Activated naive CD8-positive, alpha-beta T cell treated with anti-CD3 and anti-CD28 coated beads for 36 hours (primary cell): ENCODE results near the gene IMMP2L. TPM values are rescaled to one million over a fixed set of nuclear protein-coding genes. Genes with fewer than 3 reads are reported as not detected.

Experiments used
- DNase-seq: peaks from one replicate; pipeline ENCODE4 v3.0.0; 2021
- H3K27ac Mint-ChIP-seq: one replicate; pipeline ENCODE4 v1.8.0; 2022; ENCODE audit warnings: mild to moderate bottlenecking, moderate library complexity, mixed read lengths
- H3K27me3 Mint-ChIP-seq: one replicate; pipeline ENCODE4 v1.8.0; 2022; ENCODE audit warnings: mild to moderate bottlenecking, mixed read lengths
- H3K36me3 Mint-ChIP-seq: one replicate; pipeline ENCODE4 v1.8.0; 2021; ENCODE audit warnings: mild to moderate bottlenecking, mixed read lengths
- H3K4me1 Mint-ChIP-seq: one replicate; pipeline ENCODE4 v1.8.0; 2021; ENCODE audit warnings: mixed read lengths
- H3K4me3 Mint-ChIP-seq: one replicate; pipeline ENCODE4 v1.8.0; 2022; ENCODE audit warnings: mild to moderate bottlenecking, moderate library complexity, mixed read lengths
- H3K9me3 Mint-ChIP-seq: one replicate; pipeline ENCODE4 v1.8.0; 2022; ENCODE audit warnings: mixed read lengths
- total RNA-seq, 2 experiments: library from RNA; stranded (reverse); gene quantifications; one replicate each; pipeline ENCODE4 v1.2.3, GENCODE V29; 2021

Gene IMMP2L
- total RNA-seq, 2 experiments from 2014 or later, result 18.5 to 20.9 TPM

DNA sequence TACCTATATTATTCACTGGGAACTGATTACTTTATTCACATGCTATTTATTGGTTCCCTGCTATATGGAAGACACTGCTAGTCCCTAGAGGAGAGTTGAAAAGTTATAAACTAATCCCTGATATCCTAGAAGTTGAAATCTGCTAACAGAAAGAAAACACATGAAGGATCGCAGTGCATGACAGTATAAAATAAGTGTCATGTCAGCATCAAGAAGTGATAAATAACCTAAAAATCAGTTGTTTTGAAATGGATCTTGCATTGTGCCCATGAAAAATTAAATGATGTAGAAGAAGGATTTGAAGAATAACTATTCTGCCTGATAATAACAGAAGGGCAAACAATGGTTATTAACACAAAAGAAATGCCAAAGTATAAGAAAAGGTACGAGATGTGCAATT, 764.6 kb downstream of the IMMP2L start:
- no peak for DNase-seq
- Mint-ChIP-seq H3K9me3 (no peaks in the 10 kb centered on the region), H3K27me3 (no peaks in the 10 kb centered on the region), H3K27ac (no peak overlapping the region), H3K36me3 (no peaks in the 10 kb centered on the region), H3K4me3 (no peak overlapping the region), H3K4me1 (peaks cover 8% of the 10 kb centered on the region)

DNA sequence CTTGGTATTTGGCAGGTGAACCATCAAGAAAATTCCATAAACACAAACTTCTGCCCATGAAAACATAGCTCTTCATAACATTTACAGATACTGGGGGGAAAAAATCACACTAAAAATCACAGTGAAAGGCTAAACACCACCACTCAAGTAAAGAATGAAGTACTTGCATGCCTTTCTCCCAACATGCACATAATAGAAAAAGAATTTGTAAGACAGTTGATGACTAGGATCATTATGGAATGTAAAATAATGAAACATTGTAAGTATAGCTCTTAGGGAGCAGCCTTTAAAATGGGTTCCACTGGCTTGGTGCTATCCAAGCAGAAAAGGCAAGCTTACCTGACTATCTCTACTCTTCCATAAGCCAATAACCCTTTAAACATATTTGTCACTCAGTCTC, 771.3 kb downstream of the IMMP2L start:
- H3K4me3 Mint-ChIP-seq, result no peak overlapping the region
- H3K27ac Mint-ChIP-seq, result no peak overlapping the region
- no peaks in the 10 kb centered on the region for H3K36me3 Mint-ChIP-seq
- no peaks in the 10 kb centered on the region for H3K4me1 Mint-ChIP-seq
- H3K9me3 Mint-ChIP-seq, result no peaks in the 10 kb centered on the region
- H3K27me3 Mint-ChIP-seq, result no peaks in the 10 kb centered on the region
- DNase-seq, result no peak

DNA sequence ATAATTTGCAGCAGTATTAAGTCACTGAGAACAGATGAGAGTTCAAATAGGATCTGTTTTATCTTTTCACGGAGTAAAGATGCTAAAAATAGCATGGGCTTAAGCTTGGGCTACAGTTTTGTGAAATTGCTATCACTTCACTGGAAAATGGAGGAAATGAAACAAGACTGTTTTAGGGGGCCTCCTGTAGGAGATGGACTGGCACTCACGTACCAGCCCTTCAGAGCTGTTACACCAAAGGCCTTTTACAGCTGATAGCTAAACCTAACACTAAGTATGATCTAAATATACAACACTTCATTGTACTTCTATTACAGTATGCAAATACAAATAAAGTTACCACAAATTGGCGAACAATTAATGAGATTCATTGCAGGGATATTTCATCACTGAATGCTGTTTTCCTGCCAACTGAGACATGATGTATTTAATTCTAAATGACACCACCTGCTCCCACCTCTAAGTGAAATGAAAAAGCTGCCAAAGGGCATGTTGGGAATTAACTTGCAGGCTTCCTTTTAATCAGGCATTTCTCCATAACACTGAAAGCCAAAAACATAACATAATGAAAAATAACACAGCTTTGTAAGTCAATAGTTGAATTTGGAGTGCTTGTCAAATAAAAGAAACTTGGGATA, 775.8 kb downstream of the IMMP2L start:
- Mint-ChIP-seq H3K4me3 (no peak overlapping the region), H3K4me1 (no peaks in the 10 kb centered on the region), H3K9me3 (no peaks in the 10 kb centered on the region), H3K27ac (no peak overlapping the region), H3K36me3 (no peaks in the 10 kb centered on the region), H3K27me3 (no peaks in the 10 kb centered on the region)
- DNase-seq, result no peak

DNA sequence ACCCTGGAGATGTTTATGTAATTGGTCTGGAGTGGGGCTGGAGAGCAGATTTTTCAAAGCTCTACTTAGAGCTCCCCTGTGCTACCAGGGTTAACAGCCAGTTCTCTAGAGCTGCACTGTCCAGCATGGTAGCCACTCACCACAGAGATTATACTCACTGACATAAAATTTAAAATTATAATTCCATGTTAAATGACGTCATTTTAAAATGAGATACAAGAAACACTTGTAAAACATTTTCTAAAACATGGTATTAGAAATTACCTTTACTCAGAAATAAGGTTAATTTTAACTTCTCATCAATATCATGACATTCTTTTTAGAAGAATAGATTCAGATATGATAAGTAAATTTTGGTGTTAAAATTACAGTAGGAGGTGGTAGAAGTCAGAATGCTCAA, 777.5 kb downstream of the IMMP2L start:
- Mint-ChIP-seq H3K9me3 (no peaks in the 10 kb centered on the region), H3K4me3 (no peak overlapping the region), H3K4me1 (no peaks in the 10 kb centered on the region), H3K36me3 (no peaks in the 10 kb centered on the region), H3K27me3 (no peaks in the 10 kb centered on the region), H3K27ac (no peak overlapping the region)
- DNase-seq, result no peak

DNA sequence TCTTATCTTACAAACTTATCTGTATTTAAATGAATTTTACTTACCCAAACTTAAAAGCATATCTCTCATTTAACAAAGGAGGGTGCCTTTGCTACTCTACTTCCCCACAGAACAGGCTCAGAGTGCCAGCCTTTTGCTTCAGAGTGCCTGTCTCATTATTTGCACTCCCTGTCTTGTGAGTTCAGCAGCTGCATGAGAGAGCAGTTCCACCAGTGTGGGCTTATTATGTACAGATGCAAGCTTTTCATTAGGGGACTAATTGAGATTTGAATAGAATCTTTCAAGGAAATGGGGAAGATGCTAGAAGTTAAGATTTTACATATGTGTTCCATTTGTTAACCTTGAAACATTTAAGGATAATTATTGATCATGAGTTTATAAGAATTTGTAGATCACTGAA, 781.6 kb downstream of the IMMP2L start:
- no peaks in the 10 kb centered on the region for H3K27me3 Mint-ChIP-seq
- no peak overlapping the region for H3K4me3 Mint-ChIP-seq
- H3K27ac Mint-ChIP-seq, result no peak overlapping the region
- no peak for DNase-seq
- H3K9me3 Mint-ChIP-seq, result no peaks in the 10 kb centered on the region
- peaks cover 7% of the 10 kb centered on the region for H3K4me1 Mint-ChIP-seq
- H3K36me3 Mint-ChIP-seq, result no peaks in the 10 kb centered on the region

DNA sequence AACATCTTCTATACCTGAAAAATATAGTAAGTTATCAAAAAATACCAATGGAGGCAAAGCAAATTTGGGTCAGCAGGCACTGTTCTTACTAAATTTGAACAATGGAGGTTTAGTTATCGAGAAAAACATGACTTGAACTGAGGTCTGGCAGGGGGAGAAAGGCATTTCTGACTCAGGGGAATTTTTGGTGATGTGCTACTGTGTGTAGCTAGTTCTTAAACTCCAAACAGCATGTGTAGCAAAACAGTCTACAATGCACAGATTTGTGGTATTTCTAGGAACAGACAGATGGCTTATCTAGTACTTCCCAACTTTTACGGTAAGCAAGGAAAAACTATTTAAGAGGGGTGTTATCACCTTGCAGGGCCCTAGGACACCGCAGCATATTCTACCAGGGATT, 783.0 kb downstream of the IMMP2L start:
- no peak overlapping the region for H3K4me3 Mint-ChIP-seq
- no peak overlapping the region for H3K27ac Mint-ChIP-seq
- no peak for DNase-seq
- H3K9me3 Mint-ChIP-seq, result no peaks in the 10 kb centered on the region
- H3K27me3 Mint-ChIP-seq, result no peaks in the 10 kb centered on the region
- H3K4me1 Mint-ChIP-seq, result peaks cover 7% of the 10 kb centered on the region
- no peaks in the 10 kb centered on the region for H3K36me3 Mint-ChIP-seq

DNA sequence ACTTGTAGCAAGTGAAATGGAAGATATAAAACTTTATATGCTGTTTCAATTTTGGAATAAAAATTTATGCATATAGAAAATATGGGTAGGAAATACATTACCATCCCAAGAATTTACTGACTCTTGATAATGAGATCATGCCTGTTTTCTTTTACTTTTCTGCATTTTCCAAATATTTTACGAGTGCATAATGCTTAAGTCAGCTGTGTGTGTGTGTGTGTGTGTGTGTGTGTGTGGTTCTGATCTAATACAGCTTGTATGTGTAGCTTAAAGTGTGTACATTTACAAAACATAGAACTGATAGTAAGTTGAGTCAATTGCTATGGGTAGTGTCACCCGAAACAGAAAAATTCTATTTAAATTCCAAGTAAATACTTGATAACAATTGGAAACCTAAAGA, 787.2 kb downstream of the IMMP2L start:
- Mint-ChIP-seq H3K4me3 (no peak overlapping the region), H3K27ac (no peak overlapping the region), H3K9me3 (peaks cover 3% of the 10 kb centered on the region), H3K4me1 (peaks cover 14% of the 10 kb centered on the region), H3K27me3 (no peaks in the 10 kb centered on the region), H3K36me3 (peaks cover 3% of the 10 kb centered on the region)
- no peak for DNase-seq

DNA sequence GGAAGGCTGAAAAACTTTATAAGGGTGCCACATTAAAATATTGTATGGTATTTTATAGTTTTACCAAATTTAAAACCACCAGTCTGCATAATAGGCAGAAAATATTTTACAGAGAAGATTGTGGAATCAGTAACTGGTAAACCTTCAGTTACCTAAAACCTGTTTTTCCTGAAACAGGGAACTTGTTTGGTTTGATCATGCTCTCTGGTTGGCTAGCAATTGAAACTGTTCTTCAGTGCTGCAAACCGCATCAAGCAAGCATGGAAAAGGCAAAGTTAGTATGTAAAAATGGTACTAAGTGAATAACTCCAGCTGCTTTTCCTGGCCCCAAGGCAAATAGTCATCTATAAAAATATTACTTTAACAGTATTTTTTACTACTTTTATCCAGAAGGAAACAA, 788.2 kb downstream of the IMMP2L start:
- Mint-ChIP-seq H3K4me3 (no peak overlapping the region), H3K36me3 (peaks cover 3% of the 10 kb centered on the region), H3K9me3 (peaks cover 3% of the 10 kb centered on the region), H3K4me1 (peaks cover 11% of the 10 kb centered on the region), H3K27ac (no peak overlapping the region), H3K27me3 (no peaks in the 10 kb centered on the region)
- no peak for DNase-seq

DNA sequence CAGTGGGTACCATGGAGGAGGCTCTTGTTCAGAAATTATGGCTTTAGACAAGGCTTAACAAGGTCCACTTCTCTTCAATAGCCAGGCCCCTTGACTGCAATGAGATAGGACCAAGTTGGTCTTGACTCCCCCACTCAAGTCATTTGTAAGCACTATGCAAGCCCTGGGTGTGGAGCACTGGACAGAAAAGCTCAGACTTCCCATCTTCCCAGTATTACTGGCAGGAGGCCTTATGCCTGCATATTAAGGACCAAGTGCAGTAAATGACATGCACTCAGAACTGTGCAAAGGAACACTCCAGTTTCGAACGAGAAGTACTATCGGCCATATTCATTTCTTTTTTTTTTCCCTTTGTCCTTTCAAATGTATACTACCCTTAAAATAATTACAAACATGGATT, 789.7 kb downstream of the IMMP2L start:
- Mint-ChIP-seq H3K4me1 (peaks cover 11% of the 10 kb centered on the region), H3K27me3 (no peaks in the 10 kb centered on the region), H3K4me3 (no peak overlapping the region), H3K9me3 (peaks cover 3% of the 10 kb centered on the region), H3K36me3 (peaks cover 3% of the 10 kb centered on the region), H3K27ac (no peak overlapping the region)
- no peak for DNase-seq

DNA sequence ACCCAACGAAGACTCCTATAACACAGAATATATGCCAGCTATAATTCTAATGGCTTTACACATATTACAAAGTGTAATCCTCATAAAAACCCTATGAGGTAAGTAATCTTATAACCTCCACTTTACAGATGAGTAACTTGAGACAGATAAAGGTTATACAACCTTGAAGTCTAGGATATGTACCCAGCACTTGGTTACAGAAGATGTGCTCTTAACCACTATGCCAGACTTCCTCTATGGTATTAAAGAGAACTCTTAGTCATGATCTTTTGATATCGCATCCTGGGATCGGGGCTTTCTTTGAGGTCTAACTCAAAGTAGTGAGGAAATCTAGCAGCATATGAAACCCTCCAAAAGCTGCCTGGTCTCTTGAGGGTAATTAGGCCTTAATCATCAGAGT, 790.6 kb downstream of the IMMP2L start:
- peaks cover 3% of the 10 kb centered on the region for H3K36me3 Mint-ChIP-seq
- H3K4me3 Mint-ChIP-seq, result no peak overlapping the region
- no peak for DNase-seq
- H3K27me3 Mint-ChIP-seq, result no peaks in the 10 kb centered on the region
- H3K4me1 Mint-ChIP-seq, result peaks cover 7% of the 10 kb centered on the region
- no peak overlapping the region for H3K27ac Mint-ChIP-seq
- H3K9me3 Mint-ChIP-seq, result peaks cover 3% of the 10 kb centered on the region

DNA sequence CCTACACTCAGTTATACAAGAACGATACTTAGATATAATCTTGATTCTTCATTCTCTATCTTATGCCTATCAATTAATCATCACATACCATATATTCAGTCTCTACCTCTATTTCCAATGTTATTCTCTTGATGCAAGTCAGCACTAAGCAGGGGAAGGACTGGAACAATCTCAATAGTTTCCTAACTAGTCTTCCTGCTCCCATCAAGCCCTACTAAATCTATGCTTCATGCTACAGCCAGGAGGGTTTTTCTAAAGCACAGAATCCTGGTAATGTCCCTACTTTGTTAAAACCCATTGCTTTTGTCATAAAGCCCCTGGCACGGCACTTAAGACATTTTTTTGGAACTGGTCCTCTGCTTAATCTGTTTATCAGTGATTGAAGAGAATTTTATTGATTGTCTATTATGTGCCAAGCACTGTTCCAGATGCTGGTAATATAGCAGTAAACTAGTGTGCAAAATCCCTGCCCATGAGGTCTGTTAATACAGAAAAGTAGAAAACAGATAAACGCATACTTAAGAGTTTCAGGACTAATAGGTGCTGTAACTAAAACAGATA, 794.7 kb downstream of the IMMP2L start:
- H3K27me3 Mint-ChIP-seq, result no peaks in the 10 kb centered on the region
- H3K4me1 Mint-ChIP-seq, result peaks cover 5% of the 10 kb centered on the region

DNA sequence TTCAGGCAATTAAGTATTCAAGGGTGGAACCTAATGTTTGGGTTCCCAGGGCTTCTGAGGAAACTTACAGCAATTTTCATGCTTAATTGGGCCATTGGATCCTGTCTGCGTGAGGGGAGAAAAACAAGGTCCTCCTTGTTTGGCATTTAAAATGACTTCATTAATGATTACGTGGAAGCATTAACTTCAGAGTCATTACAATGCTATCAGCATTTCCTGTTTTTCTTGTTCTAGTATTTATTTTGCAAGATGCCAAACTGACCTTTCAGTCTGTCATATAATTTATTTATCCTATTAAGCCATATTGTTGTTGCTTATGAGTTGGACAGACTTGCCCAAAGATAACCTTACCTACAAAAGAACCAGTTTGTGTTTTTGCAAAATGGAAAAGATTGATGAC, 795.4 kb downstream of the IMMP2L start:
- Mint-ChIP-seq H3K4me1 (peaks cover 3% of the 10 kb centered on the region), H3K36me3 (peaks cover 3% of the 10 kb centered on the region), H3K9me3 (peaks cover 3% of the 10 kb centered on the region), H3K27ac (no peak overlapping the region), H3K4me3 (no peak overlapping the region), H3K27me3 (no peaks in the 10 kb centered on the region)
- no peak for DNase-seq

More for the DNA sequence above, 794.7 kb downstream of the IMMP2L start:
- Mint-ChIP-seq H3K4me3 (no peak overlapping the region), H3K9me3 (peaks cover 3% of the 10 kb centered on the region), H3K36me3 (peaks cover 3% of the 10 kb centered on the region), H3K27ac (no peak overlapping the region)
- no peak for DNase-seq

DNA sequence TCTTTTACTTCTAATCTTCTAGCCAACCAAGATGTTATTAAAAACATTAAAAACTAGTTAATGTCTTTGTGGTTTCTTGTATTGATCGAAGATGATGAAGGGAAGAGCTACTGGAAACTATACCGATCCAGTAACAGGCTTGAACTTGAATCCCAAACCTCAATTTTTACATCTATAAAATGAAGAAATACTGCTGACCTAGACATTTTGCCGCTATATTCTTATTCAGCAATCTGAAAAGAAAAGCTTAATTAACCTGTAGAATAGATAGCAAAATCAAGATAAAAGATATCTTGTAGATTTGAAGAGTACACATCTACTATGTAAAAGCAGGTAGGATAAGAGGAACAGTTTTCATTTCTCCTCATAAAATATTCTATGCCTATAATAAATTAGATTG, 797.4 kb downstream of the IMMP2L start:
- Mint-ChIP-seq H3K27ac (no peak overlapping the region), H3K36me3 (no peaks in the 10 kb centered on the region), H3K27me3 (no peaks in the 10 kb centered on the region), H3K4me3 (no peak overlapping the region), H3K4me1 (no peaks in the 10 kb centered on the region), H3K9me3 (no peaks in the 10 kb centered on the region)
- DNase-seq, result no peak

DNA sequence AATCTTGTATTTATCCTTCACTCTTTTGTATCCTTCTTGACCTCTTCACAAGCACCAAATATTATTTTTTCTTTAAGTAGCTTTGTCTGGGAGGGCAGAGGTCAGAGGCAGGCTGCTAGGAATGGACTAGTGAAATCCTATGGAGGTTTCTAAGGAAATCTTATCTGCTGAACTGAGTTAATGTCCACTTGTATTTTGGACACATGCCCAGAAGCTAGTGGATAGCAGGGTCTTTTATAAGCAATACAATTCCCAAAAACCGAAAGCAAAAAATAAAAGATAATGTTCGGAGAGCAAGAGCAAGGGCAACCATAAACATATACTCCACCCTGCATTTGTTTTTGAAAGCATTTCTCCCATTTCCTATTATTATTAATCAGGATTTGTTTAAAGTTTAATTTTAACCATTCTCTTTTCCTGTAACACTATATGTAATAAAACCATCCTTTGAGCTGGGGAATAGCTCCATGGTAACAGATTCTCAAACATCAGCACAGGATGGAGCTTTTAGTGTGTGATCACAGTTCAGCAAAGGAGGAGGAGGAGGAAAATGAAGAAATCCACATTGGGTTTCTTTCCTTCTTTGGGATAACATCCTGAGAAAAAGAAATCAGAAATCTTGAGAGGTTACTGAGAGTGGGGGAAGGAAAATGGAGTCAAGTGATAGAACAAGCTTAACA, 799.6 kb downstream of the IMMP2L start:
- DNase-seq, result no peak
- H3K4me3 Mint-ChIP-seq, result no peak overlapping the region
- no peak overlapping the region for H3K27ac Mint-ChIP-seq
- no peaks in the 10 kb centered on the region for H3K9me3 Mint-ChIP-seq
- peaks cover 2% of the 10 kb centered on the region for H3K36me3 Mint-ChIP-seq
- no peaks in the 10 kb centered on the region for H3K27me3 Mint-ChIP-seq
- no peaks in the 10 kb centered on the region for H3K4me1 Mint-ChIP-seq

DNA sequence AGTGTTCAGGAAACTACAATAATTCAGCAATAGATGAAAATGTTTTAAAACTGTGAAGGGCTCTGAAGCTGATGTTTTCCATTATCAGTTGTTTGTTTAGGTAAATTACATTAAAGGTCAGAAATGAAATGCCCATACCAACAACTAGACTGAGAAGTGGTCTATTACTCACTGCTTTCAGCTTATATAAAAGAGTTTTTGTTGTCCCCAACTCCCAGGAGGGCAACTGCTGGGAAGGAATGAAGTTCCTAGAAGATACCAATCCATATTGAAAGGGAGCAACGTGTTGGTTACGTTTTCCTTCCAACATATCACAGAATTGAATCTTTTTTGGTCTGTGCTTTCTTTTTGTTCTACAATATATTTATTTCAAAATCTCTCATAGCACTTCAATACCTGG, 802.0 kb downstream of the IMMP2L start:
- H3K27me3 Mint-ChIP-seq, result no peaks in the 10 kb centered on the region
- H3K9me3 Mint-ChIP-seq, result no peaks in the 10 kb centered on the region
- H3K27ac Mint-ChIP-seq, result no peak overlapping the region
- no peak for DNase-seq
- no peaks in the 10 kb centered on the region for H3K4me1 Mint-ChIP-seq
- H3K36me3 Mint-ChIP-seq, result peaks cover 2% of the 10 kb centered on the region
- no peak overlapping the region for H3K4me3 Mint-ChIP-seq

DNA sequence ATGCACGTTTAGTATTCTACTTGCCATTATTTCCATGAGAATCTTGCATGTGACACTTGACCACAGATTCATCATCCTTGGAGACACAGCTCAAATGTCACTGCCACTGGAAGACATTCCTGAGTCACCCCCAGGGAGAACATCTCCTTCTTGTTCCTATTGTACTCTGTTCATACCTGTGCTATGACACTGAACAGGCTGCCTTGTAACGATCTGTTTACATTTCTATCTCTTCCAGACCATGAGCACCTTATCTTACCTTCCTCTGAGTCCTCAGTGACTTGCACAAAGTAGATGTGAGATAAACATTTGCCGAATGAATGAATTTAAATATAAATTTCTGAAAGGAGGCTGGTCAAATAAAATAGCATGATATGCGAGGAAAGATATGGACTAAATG, 803.2 kb downstream of the IMMP2L start:
- H3K27me3 Mint-ChIP-seq, result no peaks in the 10 kb centered on the region
- H3K4me1 Mint-ChIP-seq, result no peaks in the 10 kb centered on the region
- DNase-seq, result no peak
- H3K9me3 Mint-ChIP-seq, result no peaks in the 10 kb centered on the region
- H3K27ac Mint-ChIP-seq, result no peak overlapping the region
- no peak overlapping the region for H3K4me3 Mint-ChIP-seq
- peaks cover 2% of the 10 kb centered on the region for H3K36me3 Mint-ChIP-seq
